Measurements from ENCODE around the gene CYB561.

DNA sequence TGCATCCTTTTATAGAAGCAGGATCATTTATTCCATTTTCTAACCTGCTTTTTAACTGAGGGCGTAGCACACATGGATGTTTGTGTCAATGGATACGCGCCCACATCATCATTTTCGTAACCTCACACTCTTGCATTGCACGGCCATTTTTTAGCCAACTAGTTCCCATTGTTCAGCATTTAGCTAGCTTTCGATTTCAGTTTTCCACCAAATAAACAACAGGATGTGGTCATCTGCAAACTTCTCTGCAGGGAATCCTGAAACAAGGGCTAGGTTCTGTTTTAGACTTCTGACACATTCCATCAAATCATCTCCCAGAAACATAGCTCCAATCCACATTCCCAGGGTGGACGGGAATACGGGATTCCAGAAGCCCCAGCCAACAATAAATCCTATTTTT lies 6.4 kb downstream of the CYB561 start:
- TF ChIP-seq CTCF (IDR thresholded peaks at IDR 0.05), result no peak
- no peak for TF ChIP-seq ZFX (IDR thresholded peaks at IDR 0.05; ENCODE audit: borderline replicate concordance)
